Naive B cell (primary cell): ENCODE data around the gene ESYT1. TPM values are rescaled to one million over a fixed set of nuclear protein-coding genes. Genes with fewer than 3 reads are reported as not detected.
A peak's percentile ranks its signal among the peaks of the same experiment; 100 is the strongest.

Experiments
- ATAC-seq, 2 donors: fragments of 150-1000 bp; cut with Tn5 transposase; 2 replicates each; pipeline ENCODE4 v1.10.0; 2021; ENCODE audit warnings: low read depth in 2 of 2, mild to moderate bottlenecking in 2 of 2, moderate library complexity in 2 of 2
- DNase-seq: peaks from one replicate; pipeline ENCODE4 v3.0.0; 2022
- H3K27ac Mint-ChIP-seq, 6 donors: one replicate each; pipeline ENCODE4 v1.8.0; 2020 to 2022; ENCODE audit warnings: mild to moderate bottlenecking in 6 of 6, mixed read lengths in 6 of 6, moderate library complexity in 5 of 6, inconsistent platforms in 2 of 6
- H3K27me3 Mint-ChIP-seq, 3 donors: one replicate each; pipeline ENCODE4 v1.8.0; 2021 to 2022; ENCODE audit warnings: mixed read lengths in 3 of 3, mild to moderate bottlenecking in 1 of 3
- H3K36me3 Mint-ChIP-seq, 2 donors: one replicate each; pipeline ENCODE4 v1.8.0; 2020 to 2022; ENCODE audit warnings: mixed read lengths in 2 of 2, inconsistent platforms in 1 of 2, mild to moderate bottlenecking in 1 of 2
- H3K4me1 Mint-ChIP-seq, 3 donors: one replicate each; pipeline ENCODE4 v1.8.0; 2020 to 2022; ENCODE audit warnings: mixed read lengths in 3 of 3, inconsistent platforms in 1 of 3, mild to moderate bottlenecking in 1 of 3, moderate library complexity in 1 of 3
- H3K4me3 Mint-ChIP-seq, 8 donors: one replicate each; pipeline ENCODE4 v1.8.0; 2020 to 2022; ENCODE audit warnings: mild to moderate bottlenecking in 8 of 8, mixed read lengths in 8 of 8, moderate library complexity in 8 of 8, inconsistent platforms in 2 of 8
- H3K9me3 Mint-ChIP-seq, 7 donors: one replicate each; pipeline ENCODE4 v1.8.0; 2020 to 2022; ENCODE audit warnings: mixed read lengths in 7 of 7, mild to moderate bottlenecking in 5 of 7, inconsistent platforms in 2 of 7, moderate library complexity in 1 of 7
- polyA plus RNA-seq, 6 donors: library from polyadenylated mRNA; unstranded; fragments of 300-500 nt; fragmentation: Illumina TruSeq; gene quantifications; one replicate each; pipeline ENCODE4 v1.2.3, GENCODE V29; 2021; ENCODE audit warnings: low read depth in 6 of 6

The ESYT1 gene
- polyA plus RNA-seq, 6 donors from 2014 or later: 145 to 293 (median 196) TPM

GRCh38 chr12:56124133-56124532, 3.9 kb upstream of the ESYT1 start:
- DNase-seq (no peak), ATAC-seq (no peak)
- Mint-ChIP-seq H3K4me3 (no peak overlapping the region), H3K27me3 (no peaks in the 10 kb centered on the region), H3K27ac (peak overlapping the region in 1 of 6 donors; percentile 57), H3K9me3 (no peaks in the 10 kb centered on the region), H3K36me3 (no peaks in the 10 kb centered on the region), H3K4me1 (peaks cover 41 to 60% (median 59%) of the 10 kb centered on the region in 3 donors)

DNA sequence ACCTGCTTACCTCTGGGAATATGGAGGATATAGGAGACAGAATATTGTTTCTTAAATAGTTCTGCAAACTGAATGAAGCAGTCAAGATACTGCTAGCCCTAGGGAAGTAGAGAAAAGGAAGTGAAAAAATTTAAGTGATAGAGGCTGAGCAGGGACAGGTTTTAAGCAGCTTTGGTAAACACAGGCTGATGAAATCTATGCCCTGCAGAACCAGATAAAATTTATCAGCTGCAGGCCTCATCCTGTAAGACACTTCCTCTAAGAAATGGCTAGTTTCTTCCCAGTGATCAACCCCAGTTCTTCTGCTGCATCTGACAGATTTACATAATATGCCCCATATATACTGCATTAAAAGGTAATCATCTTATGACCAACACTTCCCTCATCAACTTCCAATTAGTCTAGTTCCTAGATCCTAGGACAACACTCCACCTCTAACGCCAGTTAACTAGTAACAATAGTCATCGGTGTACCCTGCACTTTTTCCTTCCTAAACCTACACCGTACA, 1.3 kb upstream of the ESYT1 start:
- Mint-ChIP-seq H3K4me3 (peak overlapping the region; percentile 69 to 100 (median 96)), H3K36me3 (peaks cover 0 to 11% of the 10 kb centered on the region in 2 donors), H3K4me1 (peaks cover 50 to 75% (median 69%) of the 10 kb centered on the region in 3 donors), H3K27me3 (no peaks in the 10 kb centered on the region), H3K9me3 (no peaks in the 10 kb centered on the region), H3K27ac (peak overlapping the region; percentile 84 to 98 (median 92))
- ATAC-seq: peak; percentile 23 to 27
- peak; percentile 64 for DNase-seq

- Mint-ChIP-seq H3K27ac (peak overlapping the region; percentile 82 to 98 (median 96)), H3K27me3 (no peaks in the 10 kb centered on the region), H3K9me3 (no peaks in the 10 kb centered on the region), H3K36me3 (peaks cover 0 to 18% of the 10 kb centered on the region in 2 donors), H3K4me1 (peaks cover 57 to 80% (median 71%) of the 10 kb centered on the region in 3 donors), H3K4me3 (peak overlapping the region; percentile 87 to 100 (median 98))
- DNase-seq: no peak
- no peak for ATAC-seq
Observed at GRCh38 chr12:56127485-56127887, 581 bp upstream of the ESYT1 start.

- Mint-ChIP-seq H3K4me1 (peaks cover 57 to 76% (median 69%) of the 10 kb centered on the region in 3 donors), H3K36me3 (peaks cover 0 to 27% of the 10 kb centered on the region in 2 donors), H3K27me3 (no peaks in the 10 kb centered on the region), H3K27ac (peak overlapping the region; percentile 85 to 98 (median 96)), H3K9me3 (no peaks in the 10 kb centered on the region), H3K4me3 (peak overlapping the region; percentile 87 to 100 (median 98))
- no peak for DNase-seq
- no peak for ATAC-seq
Observed at GRCh38 chr12:56128670-56129205, 671 bp downstream of the ESYT1 start.

DNA sequence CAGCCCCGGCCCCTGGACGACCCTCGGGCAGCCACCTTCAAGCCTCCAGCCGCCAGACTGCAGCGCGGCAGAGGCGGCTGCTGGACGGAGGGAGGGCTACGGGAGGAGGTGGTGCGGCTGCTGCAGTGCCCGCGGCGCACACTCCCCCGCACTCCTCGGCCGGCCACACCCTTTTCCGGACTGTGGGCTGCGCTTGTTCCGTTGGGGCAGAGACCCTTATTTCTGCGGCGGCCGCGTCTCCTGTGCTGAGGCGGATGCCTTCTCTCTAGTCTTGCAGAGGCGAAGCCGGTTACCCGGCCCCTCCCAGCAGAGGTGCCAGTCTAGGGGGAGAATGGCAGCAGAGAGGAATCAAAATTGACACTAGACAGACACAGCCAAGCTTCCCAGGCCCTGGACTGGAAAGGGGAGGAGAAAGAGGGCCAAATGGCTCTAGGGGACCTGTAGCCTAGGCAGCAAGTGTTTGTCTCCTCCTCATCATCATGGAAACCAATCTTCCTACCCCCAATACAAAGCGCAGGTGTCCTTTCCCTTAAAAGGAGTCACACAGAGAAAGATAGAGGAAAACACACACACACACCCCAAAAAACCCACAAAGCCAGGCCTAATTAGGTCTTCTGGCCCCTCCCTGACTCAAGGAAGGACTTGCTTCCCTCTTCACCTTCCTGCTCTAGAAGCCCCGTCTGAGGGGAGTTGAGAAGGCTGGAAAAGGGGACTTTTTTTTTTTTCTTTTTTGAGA, 1.3 kb downstream of the ESYT1 start:
- ATAC-seq (peak; percentile 15 to 19), DNase-seq (peak; percentile 76)
- Mint-ChIP-seq H3K27ac (peak overlapping the region; percentile 85 to 98 (median 96)), H3K27me3 (no peaks in the 10 kb centered on the region), H3K4me1 (peaks cover 57 to 71% (median 63%) of the 10 kb centered on the region in 3 donors), H3K4me3 (peak overlapping the region; percentile 87 to 100 (median 98)), H3K36me3 (peaks cover 0 to 27% of the 10 kb centered on the region in 2 donors), H3K9me3 (no peaks in the 10 kb centered on the region)

DNA sequence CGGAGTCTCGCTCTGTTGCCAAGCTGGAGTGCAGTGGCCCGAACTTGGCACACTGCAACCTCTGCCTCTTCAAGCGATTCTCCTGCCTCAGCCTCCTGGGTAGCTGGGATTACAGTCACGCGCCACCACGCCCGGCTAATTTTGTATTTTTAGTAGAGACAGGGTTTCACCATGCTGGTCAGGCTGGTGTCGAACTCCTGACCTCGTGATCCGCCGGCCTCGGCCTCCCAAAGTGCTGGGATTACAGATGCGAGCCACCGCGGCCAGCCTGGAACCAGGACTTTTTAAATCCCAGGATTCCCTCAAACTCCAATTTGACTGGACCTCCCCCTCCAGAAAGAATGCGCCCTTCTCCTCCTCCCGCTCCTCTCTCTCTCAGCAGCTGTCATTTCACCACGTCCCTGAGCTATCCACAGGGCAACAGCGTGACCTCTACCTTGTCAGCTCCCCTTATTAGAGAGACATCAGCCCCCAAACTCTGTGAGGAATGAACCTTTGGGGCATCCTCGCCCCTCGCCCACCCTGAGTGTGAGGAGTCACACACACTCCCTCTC, 2.0 kb downstream of the ESYT1 start:
- peaks cover 58 to 69% (median 63%) of the 10 kb centered on the region in 3 donors for H3K4me1 Mint-ChIP-seq
- H3K4me3 Mint-ChIP-seq: peak overlapping the region; percentile 87 to 100 (median 98)
- H3K27me3 Mint-ChIP-seq: no peaks in the 10 kb centered on the region
- ATAC-seq (no peak), DNase-seq (no peak)
- peaks cover 0 to 27% of the 10 kb centered on the region in 2 donors for H3K36me3 Mint-ChIP-seq
- peak overlapping the region; percentile 85 to 98 (median 90) for H3K27ac Mint-ChIP-seq
- H3K9me3 Mint-ChIP-seq: no peaks in the 10 kb centered on the region

DNA sequence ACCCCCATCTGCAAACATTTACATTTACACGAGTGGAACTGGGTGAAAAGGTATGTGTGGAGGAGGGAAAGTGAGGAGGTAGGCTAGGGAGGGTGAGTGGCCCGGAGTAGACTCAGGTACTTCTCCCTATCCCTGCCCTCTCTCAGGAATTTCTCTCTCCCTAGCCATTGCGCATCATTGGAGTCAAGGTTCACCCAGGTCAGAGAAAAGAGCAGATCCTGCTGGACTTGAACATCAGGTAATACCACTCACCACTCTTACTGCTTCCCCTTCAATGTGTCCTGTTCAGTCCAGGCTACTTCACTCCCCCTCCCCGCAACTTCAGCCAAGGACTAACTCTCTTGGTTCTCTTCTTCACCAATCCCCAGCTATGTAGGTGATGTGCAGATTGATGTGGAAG, 2.8 kb downstream of the ESYT1 start:
- peak overlapping the region; percentile 43 to 99 (median 96) for H3K4me3 Mint-ChIP-seq
- H3K9me3 Mint-ChIP-seq: no peaks in the 10 kb centered on the region
- H3K4me1 Mint-ChIP-seq: peaks cover 57 to 63% (median 62%) of the 10 kb centered on the region in 3 donors
- no peaks in the 10 kb centered on the region for H3K27me3 Mint-ChIP-seq
- peaks cover 0 to 30% of the 10 kb centered on the region in 2 donors for H3K36me3 Mint-ChIP-seq
- peak overlapping the region in 5 of 6 donors; percentile 78 to 94 (median 90) for H3K27ac Mint-ChIP-seq
- ATAC-seq (no peak), DNase-seq (no peak)

GRCh38 chr12:56134897-56135296, 6.8 kb downstream of the ESYT1 start:
- peaks cover 26 to 33% (median 27%) of the 10 kb centered on the region in 3 donors for H3K4me1 Mint-ChIP-seq
- ATAC-seq (no peak), DNase-seq (no peak)
- H3K27me3 Mint-ChIP-seq: no peaks in the 10 kb centered on the region
- H3K9me3 Mint-ChIP-seq: no peaks in the 10 kb centered on the region
- H3K27ac Mint-ChIP-seq: no peak overlapping the region
- H3K36me3 Mint-ChIP-seq: peaks cover 15 to 55% of the 10 kb centered on the region in 2 donors
- no peak overlapping the region for H3K4me3 Mint-ChIP-seq

DNA sequence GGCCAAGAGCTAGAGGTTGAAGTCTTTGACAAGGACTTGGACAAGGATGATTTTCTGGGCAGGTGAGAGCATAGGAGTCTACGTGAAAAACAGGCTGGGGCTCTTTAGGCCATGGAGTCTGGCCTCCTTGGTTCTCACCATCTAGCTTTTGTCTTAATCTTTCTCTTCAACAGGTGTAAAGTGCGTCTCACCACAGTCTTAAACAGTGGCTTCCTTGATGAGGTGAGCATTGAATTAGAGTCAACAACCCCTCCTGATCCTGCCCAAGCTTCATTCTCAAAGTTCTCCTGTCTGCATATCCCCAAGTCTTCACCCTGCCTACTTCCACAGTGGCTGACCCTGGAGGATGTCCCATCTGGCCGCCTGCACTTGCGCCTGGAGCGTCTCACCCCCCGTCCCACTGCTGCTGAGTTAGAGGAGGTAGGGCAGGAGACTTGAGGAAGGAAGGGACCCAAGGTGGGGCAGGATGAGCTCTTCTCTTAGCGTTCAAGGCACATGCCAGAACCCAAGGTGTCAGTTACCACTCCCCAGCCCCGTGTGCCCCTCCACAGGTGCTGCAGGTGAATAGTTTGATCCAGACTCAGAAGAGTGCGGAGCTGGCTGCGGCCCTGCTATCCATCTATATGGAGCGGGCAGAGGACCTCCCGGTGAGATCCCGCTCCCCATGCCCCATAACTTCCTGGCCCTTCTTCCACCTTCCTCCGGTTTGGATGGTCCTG, 9.9 kb downstream of the ESYT1 start:
- H3K4me1 Mint-ChIP-seq: peaks cover 6 to 20% (median 15%) of the 10 kb centered on the region in 3 donors
- DNase-seq (no peak), ATAC-seq (no peak)
- no peaks in the 10 kb centered on the region for H3K9me3 Mint-ChIP-seq
- H3K36me3 Mint-ChIP-seq: peaks cover 23 to 50% of the 10 kb centered on the region in 2 donors
- peak overlapping the region in 4 of 6 donors; percentile 34 to 61 (median 55) for H3K27ac Mint-ChIP-seq
- H3K27me3 Mint-ChIP-seq: no peaks in the 10 kb centered on the region
- H3K4me3 Mint-ChIP-seq: no peak overlapping the region

DNA sequence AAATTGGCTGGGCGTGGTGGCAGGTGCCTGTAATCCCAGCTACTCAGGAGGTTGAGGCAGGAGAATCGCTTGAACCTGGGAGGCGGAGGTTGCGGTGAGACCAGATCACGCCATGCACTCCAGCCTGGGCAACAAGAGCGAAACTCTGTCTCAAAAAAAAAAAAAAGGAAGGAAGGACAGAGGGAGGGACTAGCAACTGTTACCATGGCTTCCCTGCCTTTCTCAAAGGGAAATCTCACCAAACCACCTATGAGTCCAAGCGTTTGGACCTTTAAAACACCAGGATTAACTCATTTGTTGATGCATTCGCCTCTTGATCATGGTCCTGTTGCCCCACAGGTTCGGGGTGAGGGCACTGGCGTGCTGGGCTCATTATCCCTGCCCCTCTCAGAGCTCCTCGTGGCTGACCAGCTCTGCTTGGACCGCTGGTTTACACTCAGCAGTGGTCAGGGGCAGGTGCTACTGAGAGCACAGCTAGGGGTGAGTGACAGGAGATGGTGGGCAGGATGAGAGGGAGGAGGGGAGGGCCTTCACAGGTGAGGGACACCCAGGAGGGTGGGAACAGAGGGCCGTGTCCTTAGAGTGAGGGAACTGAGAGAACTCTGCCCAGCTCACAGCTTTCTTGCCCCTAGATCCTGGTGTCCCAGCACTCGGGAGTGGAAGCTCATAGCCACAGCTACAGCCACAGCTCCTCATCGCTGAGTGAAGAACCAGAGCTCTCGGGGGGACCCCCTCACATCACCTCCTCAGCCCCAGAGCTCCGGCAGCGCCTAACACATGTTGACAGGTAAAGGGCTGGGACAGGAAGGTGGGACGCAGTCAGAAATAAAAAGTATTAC, 14.1 kb downstream of the ESYT1 start:
- no peak for DNase-seq
- H3K4me1 Mint-ChIP-seq: peaks cover 10 to 23% (median 19%) of the 10 kb centered on the region in 3 donors
- peak overlapping the region in 3 of 6 donors; percentile 39 to 82 (median 57) for H3K27ac Mint-ChIP-seq
- H3K4me3 Mint-ChIP-seq: no peak overlapping the region
- H3K27me3 Mint-ChIP-seq: no peaks in the 10 kb centered on the region
- H3K36me3 Mint-ChIP-seq: peaks cover 28 to 33% of the 10 kb centered on the region in 2 donors
- ATAC-seq: no peak
- no peaks in the 10 kb centered on the region for H3K9me3 Mint-ChIP-seq

DNA sequence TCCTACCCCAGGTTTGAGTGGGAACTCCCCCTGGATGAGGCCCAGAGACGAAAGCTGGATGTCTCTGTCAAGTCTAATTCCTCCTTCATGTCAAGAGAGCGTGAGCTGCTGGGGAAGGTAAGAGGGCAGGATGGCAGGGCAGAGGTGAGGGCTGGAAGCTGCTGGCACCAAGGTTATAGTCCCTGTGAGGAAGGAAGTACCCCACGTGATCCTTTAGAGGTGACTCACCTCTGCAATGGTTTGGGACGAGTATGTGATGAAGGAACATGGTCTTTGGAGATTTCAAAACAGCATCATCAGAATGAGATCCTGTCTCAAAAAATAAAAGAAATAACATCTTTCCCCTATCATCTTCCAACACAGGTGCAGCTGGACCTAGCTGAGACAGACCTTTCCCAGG, 15.2 kb downstream of the ESYT1 start:
- DNase-seq (no peak), ATAC-seq (no peak)
- Mint-ChIP-seq H3K4me3 (no peak overlapping the region), H3K4me1 (peaks cover 9 to 23% (median 19%) of the 10 kb centered on the region in 3 donors), H3K27ac (peak overlapping the region in 4 of 6 donors; percentile 39 to 82 (median 70)), H3K36me3 (peaks cover 24 to 32% of the 10 kb centered on the region in 2 donors), H3K9me3 (no peaks in the 10 kb centered on the region), H3K27me3 (no peaks in the 10 kb centered on the region)

DNA sequence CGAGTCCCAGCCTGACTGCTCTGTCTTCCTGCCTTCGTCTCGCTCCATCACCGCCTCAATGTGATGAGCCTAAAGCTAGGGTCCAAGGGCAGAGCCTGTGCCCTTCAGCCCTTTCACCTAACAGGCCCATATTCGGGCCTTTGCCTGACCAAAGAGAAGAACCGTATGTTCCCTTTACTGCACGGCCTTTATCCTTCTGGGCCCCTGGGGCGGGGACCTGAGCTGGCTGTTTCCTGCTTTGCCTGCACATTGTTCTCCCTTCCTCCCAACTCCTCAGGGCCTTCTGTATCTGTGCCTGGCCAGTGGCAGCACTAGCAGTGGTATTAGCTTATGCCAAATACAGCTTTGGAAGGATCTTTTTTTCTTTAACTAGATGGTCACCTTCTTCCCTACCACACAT, 15.8 kb downstream of the ESYT1 start:
- Mint-ChIP-seq H3K9me3 (no peaks in the 10 kb centered on the region), H3K4me3 (peak overlapping the region in 1 of 8 donors; percentile 6), H3K27me3 (no peaks in the 10 kb centered on the region), H3K27ac (peak overlapping the region in 5 of 6 donors; percentile 19 to 88 (median 44)), H3K4me1 (peaks cover 9 to 23% (median 19%) of the 10 kb centered on the region in 3 donors), H3K36me3 (peaks cover 24 to 31% of the 10 kb centered on the region in 2 donors)
- ATAC-seq (no peak), DNase-seq (no peak)
